ENCODE data around the gene FTCD. TPM values are rescaled to one million over a fixed set of nuclear protein-coding genes. Genes with fewer than 3 reads are reported as not detected.

Gene FTCD
- total RNA-seq, 1 experiment from 2014 or later, result 6.7 TPM

- Histone ChIP-seq H3K18ac (ENCODE audit: insufficient read length, low read depth, low read length) (no peak overlapping the region), H3K14ac (ENCODE audit: insufficient read depth, low read length) (no peak overlapping the region), H2BK5ac (ENCODE audit: insufficient read length, low read length) (no peak overlapping the region), H3K23ac (ENCODE audit: insufficient read length, low read depth, low read length) (no peak overlapping the region), H3K9me3 (ENCODE audit: control insufficient read depth, low read depth, low read length) (no peaks in the 10 kb centered on the region), H2BK20ac (ENCODE audit: low read depth, low read length, poor library complexity, severe bottlenecking) (no peak overlapping the region), H3K9ac (ENCODE audit: extremely low read depth, insufficient read length, low read length) (no peak overlapping the region), H3K4ac (ENCODE audit: low read depth, low read length) (no peak overlapping the region), H3K4me2 (ENCODE audit: insufficient read depth, insufficient read length, low read length) (no peak overlapping the region), H4K5ac (ENCODE audit: insufficient read length, low read depth, low read length) (no peak overlapping the region), H4K91ac (ENCODE audit: insufficient read length, low read depth, low read length) (no peak overlapping the region), H2AK5ac (ENCODE audit: insufficient read length, low read length) (no peak overlapping the region), H2BK12ac (ENCODE audit: insufficient read length, low read depth, low read length) (no peak overlapping the region), H4K8ac (replicated peaks; ENCODE audit: insufficient read length, low read depth, low read length) (no peak overlapping the region), H3K23me2 (ENCODE audit: insufficient read length, low read depth, low read length, poor library complexity, severe bottlenecking) (no peaks in the 10 kb centered on the region), H3K79me2 (ENCODE audit: insufficient read depth, low read length) (no peaks in the 10 kb centered on the region), H2BK15ac (ENCODE audit: low read depth, low read length) (no peak overlapping the region), H3K4me1 (ENCODE audit: insufficient read depth, low read length) (no peaks in the 10 kb centered on the region), H3K79me1 (ENCODE audit: insufficient read depth, low read depth, low read length, poor library complexity, severe bottlenecking) (no peaks in the 10 kb centered on the region), H2AFZ (ENCODE audit: low read length) (no peak overlapping the region), H3T11ph (ENCODE audit: low read length) (no peak overlapping the region), H2BK120ac (ENCODE audit: low read depth, low read length, poor library complexity, severe bottlenecking) (no peak overlapping the region), H4K20me1 (ENCODE audit: control insufficient read depth, insufficient read depth, insufficient read length) (no peaks in the 10 kb centered on the region), H3K56ac (ENCODE audit: insufficient read length, low read depth, low read length) (no peak overlapping the region), H3K27me3 (ENCODE audit: insufficient read depth, low read length) (no peaks in the 10 kb centered on the region), H3K27ac (ENCODE audit: insufficient read length, low read depth, low read length) (no peak overlapping the region)
- Mint-ChIP-seq H3K4me3 (no peak overlapping the region), H3K27ac (no peak overlapping the region), H3K4me1 (peaks cover 3 to 23% of the 10 kb centered on the region in 2 experiments), H3K9me3 (no peaks in the 10 kb centered on the region; a peak in 1 of 5 replicates), H3K27me3 (ENCODE audit: low read depth) (no peaks in the 10 kb centered on the region; the same call in 1 of the 2 replicates), H3K36me3 (ENCODE audit: insufficient read depth in 1 of 3, low read depth in 3 of 3) (peaks cover 0 to 8% (median 0%) of the 10 kb centered on the region in 3 experiments; a peak in 3 of 7 replicates)
- WGBS (ENCODE audit: extremely low coverage, insufficient read length, low lambda C conversion rate), result no CpG with 5 or more reads among the region's 85 CpGs
- no peak for DNase-seq
- no peak for TF ChIP-seq CTCF (conservative IDR thresholded peaks at IDR 0.05)
Observed at GRCh38 chr21:46131838-46132651, 23.3 kb downstream of the FTCD start.
